Dedifferentiated amniotic fluid mesenchymal stem cell (primary cell): Measurements from ENCODE around the gene MSL1.

Experiments
- DNase-seq: peaks from one replicate; pipeline ENCODE4 v3.0.0-alpha.2; 2016; ENCODE audit errors: extremely low spot score

The MSL1 gene, protein sequence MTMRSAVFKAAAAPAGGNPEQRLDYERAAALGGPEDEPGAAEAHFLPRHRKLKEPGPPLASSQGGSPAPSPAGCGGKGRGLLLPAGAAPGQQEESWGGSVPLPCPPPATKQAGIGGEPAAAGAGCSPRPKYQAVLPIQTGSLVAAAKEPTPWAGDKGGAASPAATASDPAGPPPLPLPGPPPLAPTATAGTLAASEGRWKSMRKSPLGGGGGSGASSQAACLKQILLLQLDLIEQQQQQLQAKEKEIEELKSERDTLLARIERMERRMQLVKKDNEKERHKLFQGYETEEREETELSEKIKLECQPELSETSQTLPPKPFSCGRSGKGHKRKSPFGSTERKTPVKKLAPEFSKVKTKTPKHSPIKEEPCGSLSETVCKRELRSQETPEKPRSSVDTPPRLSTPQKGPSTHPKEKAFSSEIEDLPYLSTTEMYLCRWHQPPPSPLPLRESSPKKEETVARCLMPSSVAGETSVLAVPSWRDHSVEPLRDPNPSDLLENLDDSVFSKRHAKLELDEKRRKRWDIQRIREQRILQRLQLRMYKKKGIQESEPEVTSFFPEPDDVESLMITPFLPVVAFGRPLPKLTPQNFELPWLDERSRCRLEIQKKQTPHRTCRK

DNA sequence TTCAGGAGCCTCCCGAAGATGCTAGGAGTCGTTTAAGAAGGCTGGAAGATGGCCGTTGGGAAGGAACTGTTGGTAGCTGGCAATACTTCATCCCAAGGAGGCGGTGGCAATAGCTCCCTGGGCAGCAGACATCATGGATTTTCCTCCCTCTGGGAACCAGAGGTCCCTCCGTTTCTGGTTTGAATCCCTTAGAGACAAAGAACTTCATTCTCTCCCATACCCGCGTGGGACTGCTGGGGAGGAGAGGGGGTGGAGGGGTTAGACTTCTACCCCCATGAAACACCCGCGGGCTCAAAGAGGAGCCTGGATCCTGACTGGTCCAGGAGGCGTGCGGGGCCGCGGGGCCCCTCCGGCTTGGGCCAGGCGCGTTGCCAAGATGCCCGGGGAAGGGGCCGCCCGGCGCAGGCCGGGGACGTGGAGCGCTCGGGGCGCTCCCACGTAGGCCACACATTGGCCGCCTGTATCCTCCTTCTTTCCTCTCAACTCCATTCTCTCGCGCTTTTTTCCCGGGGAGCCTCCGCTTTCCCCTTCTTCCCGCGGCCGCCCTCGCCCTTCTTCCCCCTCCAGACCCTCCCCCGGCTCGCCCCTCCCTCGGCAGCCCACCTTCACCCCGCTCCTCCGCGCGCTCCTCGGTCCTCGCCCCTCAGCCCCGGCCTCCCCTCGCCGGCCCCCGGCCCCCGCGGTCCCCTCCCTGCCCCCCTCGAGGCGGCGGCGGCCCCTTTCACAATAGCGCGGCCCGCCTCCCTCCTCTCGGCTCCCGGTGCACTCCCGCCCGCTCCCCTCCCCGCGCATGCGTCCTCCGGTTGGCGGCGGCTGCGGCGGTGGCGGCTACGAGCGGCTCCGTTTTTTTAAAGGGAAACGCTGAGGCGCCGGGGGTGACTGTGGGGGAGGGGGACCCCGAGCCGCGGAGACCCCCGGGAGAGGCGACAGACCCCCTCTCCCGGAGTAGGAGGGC lies at the start of gene MSL1:
MSL1 (plus strand) TSS at position 791 of the 955 bp plus-strand sequence. CDS start 642 bp downstream, outside the sequence.
- DNase-seq = peak; percentile 52

DNA sequence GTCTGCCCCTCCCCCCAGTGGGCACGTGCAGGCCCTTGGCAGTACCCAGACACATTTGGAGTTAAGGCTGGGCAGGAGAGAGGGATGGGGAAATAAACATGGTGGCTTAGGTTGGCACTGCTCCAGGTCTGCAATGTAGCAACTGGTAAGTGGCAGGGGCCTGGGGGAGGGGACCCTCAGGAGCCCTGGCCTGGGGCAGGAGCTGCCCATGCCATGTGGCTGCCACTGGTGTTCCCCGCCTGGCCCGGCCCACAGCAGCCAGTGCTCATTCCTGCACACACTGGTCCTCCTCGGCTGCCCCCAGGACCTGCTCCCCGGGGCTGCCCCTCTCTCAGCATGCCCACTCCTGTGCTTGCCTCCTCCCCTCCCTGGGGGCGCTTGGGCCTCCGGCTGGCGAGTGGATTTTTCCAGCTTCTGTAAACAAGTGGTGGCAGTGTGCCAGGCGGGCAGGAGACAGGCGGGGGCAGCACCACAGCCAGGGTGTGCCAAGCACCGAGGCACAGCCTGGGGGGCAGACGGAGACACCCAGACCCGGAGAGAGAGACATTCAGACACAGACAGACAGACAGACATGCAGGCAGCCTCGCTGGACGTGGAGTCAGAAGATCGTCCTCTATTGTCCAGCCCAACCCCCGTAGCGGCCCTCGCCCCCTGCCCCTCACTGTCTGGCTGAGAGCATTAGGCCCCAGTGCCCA lies 49.6 kb upstream of the MSL1 start:
- peak; percentile 30 for DNase-seq

DNA sequence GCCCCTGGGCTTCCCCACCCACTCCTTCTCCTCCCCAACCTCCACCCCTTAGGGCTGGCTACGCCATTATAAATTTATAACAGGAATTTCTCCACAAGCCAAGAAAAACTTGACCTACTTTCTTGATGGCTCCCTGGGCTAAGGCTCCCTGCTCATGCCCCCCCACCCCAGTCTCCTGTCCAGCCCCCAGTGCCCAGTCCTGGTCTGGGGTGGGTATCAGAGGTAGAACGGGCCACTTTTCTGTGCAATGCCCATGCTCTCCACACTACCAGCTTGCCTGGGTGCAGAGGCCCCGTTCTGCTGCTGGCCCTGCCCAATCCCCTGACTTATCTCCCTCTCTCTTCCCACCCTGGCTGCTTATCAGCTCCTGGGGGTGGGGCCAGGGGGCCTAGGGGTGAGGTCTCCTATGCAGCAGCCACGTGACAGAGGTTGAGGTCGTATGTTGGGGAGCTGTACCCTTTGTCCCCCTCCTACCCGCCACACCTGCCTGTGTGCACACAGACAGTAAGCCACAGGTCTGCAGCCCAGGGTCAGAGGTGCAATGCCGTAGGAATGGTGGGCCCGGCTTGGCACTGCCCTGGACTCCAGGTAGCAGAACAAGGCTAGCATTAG lies 48.9 kb upstream of the MSL1 start:
- DNase-seq = no peak

DNA sequence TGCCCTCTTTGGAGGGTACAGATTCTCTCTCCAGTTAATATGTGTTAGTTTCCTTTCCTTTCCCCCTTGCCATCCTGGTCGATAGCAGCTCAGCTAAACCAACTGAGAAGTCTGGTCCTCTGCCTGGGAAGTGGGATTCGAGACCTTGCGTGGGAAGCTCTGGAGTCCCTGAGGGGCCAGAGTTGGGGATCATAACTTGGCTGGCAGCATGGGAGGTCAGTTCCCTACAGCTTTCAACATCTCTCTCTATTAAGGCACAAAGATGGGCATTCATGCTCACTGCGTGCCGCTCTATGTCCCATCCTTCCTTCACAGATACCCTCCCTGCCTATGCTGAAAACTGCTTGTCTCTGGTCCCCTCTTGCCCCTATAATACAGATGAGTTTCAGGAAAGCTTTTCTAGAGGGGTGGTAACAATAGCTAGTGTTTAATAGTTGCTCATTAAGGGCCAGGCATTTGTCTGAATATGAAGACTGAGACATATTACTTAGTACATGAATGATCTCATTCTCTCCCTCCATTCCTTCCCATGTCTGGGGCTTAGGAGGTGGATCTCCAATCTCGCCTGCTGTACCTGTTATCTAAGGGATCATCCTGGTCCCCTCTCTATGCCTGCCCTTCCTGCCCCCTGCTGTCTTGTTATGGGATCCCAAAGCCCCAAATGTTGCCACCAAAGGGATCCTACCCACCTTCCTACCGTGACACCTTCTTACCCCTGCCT lies 48.2 kb upstream of the MSL1 start:
- no peak for DNase-seq

DNA sequence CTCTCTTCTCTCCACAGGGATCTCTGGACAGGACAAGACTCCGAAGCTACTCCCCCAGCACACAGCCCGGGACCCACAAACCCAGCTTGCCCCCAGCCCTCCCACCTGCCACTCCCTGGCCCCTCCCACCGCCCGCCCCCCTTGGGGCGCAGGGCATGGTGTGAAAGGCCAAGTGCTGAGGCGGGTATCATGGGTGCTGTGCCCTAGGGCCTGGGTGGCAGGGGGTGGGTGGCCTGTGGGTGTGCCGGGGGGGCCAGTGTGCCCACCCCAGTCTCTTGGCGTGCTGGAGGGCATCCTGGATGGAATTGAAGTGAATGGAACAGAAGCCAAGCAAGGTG lies 47.6 kb upstream of the MSL1 start:
- no peak for DNase-seq

DNA sequence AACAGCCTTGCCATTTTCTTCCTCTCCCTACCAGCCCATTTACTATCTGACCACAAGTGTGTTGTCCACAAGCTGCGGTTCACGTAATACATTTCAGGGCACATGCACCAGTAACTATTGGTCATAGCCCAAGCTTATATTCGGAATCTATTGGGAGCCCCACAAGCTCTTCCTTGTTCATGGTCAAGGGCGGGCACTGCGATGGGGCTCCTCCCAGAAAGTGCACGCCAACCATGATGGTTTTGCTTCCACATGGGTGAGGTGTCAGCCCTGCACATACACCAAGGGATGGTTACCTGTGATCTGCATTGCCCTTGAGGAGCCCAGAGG lies 46.9 kb upstream of the MSL1 start:
- no peak for DNase-seq

DNA sequence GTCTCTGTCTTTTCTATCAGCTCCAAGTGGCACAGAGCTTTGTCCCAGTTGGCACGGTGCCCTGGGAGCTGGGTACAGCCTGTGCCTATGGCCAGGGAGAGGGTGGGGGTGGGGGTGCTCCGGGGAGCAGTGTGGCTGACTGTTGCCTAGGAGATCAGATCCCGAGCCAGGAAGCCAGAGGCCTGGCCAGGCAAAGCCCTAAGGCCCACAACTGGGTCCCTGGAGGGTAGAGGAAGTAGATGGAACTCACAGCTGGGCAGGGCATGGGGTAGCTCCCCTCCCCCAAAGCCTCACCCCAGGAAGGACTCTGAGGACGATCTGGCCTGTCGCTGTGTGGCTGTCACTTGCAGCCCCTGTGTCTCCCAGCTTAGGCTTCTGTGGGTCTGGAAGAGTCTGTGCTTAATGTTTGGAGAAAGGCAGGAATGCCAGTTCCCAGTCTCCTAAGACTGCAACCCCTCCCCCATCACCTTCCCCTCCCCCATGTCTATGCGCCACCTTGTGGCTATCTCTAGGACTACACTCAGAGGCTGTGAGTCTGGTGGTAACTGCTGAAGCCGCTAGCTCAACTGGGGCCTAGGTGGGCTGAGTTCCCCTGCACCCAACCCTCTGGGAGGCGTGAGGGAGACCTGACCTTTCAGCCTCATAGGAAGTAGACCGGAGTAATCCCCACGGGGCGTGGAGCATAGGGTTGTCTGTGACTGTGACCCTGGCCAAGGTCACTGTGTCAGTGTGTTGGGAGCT lies 46.4 kb upstream of the MSL1 start:
- peak; percentile 31 for DNase-seq

DNA sequence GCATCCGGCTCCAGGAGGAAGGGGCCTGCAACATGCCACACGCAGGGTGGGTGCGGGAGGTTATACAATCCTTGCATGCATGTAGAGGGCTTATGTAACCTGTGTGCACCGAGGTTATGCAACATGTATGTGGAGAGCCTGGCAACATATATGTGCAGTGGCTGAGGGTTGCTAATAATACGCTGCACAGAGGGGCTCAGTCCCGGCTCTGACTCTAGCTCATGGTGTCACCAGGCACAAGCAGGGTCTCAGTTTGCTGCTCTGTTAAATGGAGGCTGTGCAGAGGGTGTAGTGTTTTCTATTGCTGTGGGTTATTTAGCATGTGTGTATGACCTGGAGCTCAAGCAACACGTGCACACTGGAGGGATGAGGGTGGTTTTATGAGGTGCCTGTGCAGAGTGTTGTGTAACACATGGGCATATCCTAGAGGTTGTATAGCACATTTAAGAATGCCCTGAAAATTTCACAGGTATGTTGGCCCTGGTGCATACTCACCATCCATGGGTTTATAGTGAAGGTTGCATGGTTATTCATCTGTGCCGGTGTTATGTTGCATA lies 45.8 kb upstream of the MSL1 start:
- DNase-seq = no peak

DNA sequence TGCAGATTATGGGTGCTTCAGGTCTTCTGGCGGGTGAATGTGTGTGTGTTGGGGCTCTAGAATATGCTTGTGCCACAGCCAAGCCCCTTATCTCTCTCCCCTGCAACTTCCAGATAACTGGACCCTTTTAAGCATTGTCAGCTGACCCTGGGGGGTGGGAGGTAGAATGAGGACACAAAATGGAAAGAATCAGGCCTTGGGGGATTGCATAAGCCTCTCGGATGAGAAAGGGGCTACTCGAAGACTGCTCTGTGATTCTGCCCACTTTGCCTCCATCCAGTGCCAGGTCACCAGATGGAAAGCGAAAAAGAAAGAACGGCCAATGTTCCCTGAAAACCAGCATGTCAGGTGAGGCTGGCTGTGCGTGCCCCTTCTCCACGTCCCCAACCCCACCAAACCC lies 45.2 kb upstream of the MSL1 start:
- DNase-seq = no peak

DNA sequence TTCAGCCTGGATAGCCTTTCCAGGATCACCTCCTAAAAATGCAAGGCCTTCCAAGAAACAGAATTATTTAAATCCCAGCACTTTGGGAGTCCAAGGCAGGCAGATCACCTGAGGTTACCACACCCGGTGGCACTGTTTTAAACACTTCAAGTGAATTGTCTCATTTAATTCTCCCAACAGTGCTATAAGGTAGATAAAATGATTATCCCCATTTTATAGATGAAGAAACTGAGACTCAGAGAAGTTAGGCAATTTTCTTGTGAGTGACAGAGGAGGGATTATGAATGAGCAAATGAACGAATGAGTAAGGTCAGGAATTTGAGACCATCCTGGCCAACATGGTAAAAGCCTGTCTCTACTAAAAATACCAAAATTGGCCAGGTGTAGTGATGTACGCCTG lies 42.2 kb upstream of the MSL1 start:
- DNase-seq = no peak

DNA sequence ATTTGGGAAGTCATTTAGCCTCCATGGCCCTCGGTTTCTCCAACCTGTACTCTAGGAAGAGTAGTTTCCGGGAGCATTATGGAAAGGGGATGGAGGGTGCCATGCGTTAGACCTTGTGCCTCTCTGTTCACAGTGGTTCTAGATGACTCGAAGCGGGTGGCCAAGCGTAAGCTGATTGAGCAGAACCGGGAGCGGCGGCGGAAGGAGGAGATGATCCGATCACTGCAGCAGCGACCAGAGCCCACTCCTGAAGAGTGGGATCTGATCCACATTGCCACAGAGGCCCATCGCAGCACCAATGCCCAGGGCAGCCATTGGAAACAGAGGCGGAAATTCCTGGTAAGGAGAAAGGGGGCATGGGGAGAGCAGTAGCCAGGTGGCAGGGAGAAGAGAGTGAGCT lies 37.3 kb upstream of the MSL1 start:
- no peak for DNase-seq

DNA sequence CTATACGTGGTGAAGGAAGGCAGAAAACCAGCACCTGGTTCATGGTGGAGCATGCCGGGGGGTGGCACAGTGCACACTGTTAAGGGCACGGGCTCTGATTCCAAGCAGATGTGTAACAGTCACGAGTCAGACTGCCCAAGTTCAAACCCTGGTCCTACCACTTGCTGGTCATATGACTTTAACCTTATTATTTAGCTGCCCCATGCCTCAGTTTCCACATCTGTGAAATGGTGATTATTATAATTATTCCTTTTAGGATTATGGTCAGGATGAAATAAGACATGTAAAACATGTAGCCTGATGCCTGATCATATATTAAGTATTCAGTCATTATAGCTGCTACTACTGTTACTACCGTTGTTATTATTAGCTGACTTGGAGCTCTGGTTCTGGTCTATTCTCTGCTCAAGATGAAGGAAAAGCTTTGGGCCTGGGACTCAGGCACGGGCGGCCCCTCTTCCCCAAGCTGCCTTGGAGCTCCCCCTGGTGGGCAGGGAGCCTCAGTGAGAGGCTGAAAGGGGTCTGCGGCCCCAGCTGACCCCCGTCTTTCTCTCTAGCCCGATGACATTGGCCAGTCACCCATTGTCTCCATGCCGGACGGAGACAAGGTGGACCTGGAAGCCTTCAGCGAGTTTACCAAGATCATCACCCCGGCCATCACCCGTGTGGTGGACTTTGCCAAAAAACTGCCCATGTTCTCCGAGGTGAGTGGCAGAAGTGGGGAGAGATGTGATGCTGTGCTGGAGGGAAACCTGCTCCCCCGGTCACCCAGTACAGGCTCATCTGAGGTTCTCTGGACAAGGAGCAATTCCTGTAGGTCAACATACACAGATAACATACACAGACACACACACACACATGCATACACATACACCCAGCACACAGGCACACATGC lies 35.4 kb upstream of the MSL1 start:
- DNase-seq = no peak

DNA sequence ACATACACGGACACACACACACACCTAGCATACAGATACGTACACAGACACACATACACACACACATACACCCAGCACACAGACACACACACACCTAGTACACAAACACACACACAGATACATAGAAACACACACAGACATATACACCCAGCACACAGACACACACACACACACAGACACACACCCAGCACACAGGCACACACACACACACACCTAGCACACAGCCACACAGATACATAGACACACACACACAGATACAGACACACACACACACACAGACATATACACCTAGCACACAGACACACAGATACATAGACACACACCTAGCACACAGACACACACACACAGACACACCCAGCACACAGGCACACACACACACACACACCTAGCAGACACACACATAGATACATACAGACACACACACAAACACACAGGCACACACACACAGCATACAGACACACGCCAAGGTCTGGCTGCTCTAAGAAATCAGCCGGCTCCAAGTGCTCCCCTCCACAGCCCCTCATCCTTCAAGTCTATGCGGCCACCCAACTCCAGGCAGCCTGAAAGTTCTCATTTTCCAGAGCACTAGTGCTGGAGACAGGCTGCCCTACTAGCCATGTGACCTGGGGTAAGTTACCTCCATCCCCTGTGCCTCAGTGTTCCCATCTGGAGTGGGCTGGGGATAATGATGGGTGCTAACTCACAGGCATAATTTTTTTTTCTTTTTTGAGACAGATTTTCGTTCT lies 34.5 kb upstream of the MSL1 start:
- no peak for DNase-seq

DNA sequence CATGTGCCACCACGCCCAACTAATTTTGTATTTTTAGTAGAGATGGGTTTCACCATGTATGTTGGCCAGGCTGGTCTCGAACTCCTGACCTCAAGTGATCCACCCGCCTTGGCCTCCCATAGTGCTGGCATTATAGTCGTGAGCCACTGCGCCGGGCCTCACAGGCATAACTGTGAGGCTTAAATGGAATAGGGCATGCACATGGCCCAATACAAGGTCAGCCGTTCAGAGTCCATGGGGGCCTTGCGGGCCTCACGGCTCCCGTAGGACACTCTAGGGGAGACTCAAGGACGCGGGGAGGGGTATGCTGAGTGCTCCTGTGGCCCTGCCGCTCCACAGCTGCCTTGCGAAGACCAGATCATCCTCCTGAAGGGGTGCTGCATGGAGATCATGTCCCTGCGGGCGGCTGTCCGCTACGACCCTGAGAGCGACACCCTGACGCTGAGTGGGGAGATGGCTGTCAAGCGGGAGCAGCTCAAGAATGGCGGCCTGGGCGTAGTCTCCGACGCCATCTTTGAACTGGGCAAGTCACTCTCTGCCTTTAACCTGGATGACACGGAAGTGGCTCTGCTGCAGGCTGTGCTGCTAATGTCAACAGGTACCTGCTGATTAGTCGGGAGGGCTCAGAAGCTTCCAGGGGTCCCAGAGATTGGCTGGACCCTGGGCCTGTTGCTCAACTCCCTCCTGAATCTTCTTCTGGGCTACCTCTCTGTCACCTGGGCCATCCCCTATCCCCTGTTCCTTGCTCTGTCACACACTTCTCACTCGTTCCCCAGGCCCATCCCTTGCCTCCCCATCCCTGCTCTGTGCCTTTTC lies 33.7 kb upstream of the MSL1 start:
- DNase-seq = no peak

DNA sequence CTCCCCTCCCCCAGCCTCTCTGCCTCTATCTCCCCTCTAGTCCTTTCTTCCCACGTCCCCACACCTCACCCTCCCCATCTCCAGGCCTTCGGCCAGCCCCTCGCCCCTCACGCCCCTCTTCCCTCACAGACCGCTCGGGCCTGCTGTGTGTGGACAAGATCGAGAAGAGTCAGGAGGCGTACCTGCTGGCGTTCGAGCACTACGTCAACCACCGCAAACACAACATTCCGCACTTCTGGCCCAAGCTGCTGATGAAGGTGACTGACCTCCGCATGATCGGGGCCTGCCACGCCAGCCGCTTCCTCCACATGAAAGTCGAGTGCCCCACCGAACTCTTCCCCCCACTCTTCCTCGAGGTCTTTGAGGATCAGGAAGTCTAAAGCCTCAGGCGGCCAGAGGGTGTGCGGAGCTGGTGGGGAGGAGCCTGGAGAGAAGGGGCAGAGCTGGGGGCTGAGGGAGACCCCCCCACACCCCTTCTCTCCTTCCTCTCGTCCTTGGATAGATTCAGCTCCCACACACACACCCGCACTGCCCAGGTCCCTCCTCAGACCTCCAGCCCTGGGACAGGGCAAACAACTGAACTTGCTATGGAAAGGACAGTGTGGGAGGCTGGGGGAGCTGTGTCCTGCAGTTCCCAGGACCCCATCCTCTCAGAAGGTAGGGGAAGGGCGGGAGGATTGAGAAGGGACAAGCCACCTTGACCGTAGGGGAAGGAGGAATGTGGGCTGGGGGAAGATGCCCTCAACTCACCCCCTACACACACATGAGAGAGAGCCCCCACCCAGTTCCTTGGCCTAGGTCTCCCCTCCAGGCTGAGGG lies 32.5 kb upstream of the MSL1 start:
- DNase-seq = no peak
